ENCODE results near the gene GRAP.

The GRAP gene

GRCh38 chr17:19004421-19005136, 42.2 kb downstream of the GRAP start, which contains the start of gene FAM83G:
Gene FAM83G (minus strand): TSS chr17:19004764. CDS start chr17:19004041, 723 bp downstream.
- H3K9me3 ChIP-seq = no peaks in the 10 kb centered on the region
- H3K4me3 ChIP-seq (ENCODE audit: low read depth in 1 of 2, low read length in 1 of 2) = peak within 1 kb of the TSS; percentile 38 to 43
- H3K27me3 ChIP-seq = peaks cover 72% of the 10 kb centered on the region
- no peak for TF ChIP-seq CTCF (IDR thresholded peaks at IDR 0.05)
- H3K27ac ChIP-seq = no peak within 1 kb of the TSS
- no peaks in the 10 kb centered on the region for H3K36me3 ChIP-seq
- peaks cover 3 to 7% of the 10 kb centered on the region in 2 experiments for H3K4me1 ChIP-seq (ENCODE audit: control insufficient read depth in 1 of 2, insufficient read depth in 1 of 2, low read depth in 1 of 2, low read length in 1 of 2)

GRCh38 chr17:19003543-19004420, 43.0 kb downstream of the GRAP start:
- H3K27me3 ChIP-seq = peaks cover 72% of the 10 kb centered on the region
- H3K36me3 ChIP-seq = no peaks in the 10 kb centered on the region
- peak overlapping the region; percentile 38 to 43 for H3K4me3 ChIP-seq (ENCODE audit: low read depth in 1 of 2, low read length in 1 of 2)
- H3K27ac ChIP-seq = no peak overlapping the region
- H3K4me1 ChIP-seq (ENCODE audit: control insufficient read depth in 1 of 2, insufficient read depth in 1 of 2, low read depth in 1 of 2, low read length in 1 of 2) = peaks cover 3 to 7% of the 10 kb centered on the region in 2 experiments
- no peak for TF ChIP-seq CTCF (IDR thresholded peaks at IDR 0.05)
- H3K9me3 ChIP-seq = no peaks in the 10 kb centered on the region

- peaks cover 72% of the 10 kb centered on the region for H3K27me3 ChIP-seq
These were observed 43.8 kb downstream of the GRAP start for GRCh38 chr17:19002805-19003542.

GRCh38 chr17:19001907-19002590, 44.7 kb downstream of the GRAP start:
- Histone ChIP-seq H3K4me3 (ENCODE audit: low read depth in 1 of 2, low read length in 1 of 2) (no peak overlapping the region), H3K9me3 (no peaks in the 10 kb centered on the region)

More at GRCh38 chr17:19002805-19003542, 43.8 kb downstream of the GRAP start:
- Histone ChIP-seq H3K36me3 (no peaks in the 10 kb centered on the region), H3K4me1 (ENCODE audit: control insufficient read depth in 1 of 2, insufficient read depth in 1 of 2, low read depth in 1 of 2, low read length in 1 of 2) (peaks cover 3 to 7% of the 10 kb centered on the region in 2 experiments), H3K9me3 (no peaks in the 10 kb centered on the region), H3K4me3 (ENCODE audit: low read depth in 1 of 2, low read length in 1 of 2) (no peak overlapping the region), H3K27ac (no peak overlapping the region)
- no peak for TF ChIP-seq CTCF (IDR thresholded peaks at IDR 0.05)

More at GRCh38 chr17:19001907-19002590, 44.7 kb downstream of the GRAP start:
- peaks cover 67% of the 10 kb centered on the region for H3K27me3 ChIP-seq
- no peak for TF ChIP-seq CTCF (IDR thresholded peaks at IDR 0.05)
- no peaks in the 10 kb centered on the region for H3K36me3 ChIP-seq
- H3K27ac ChIP-seq = no peak overlapping the region
- peaks cover 3 to 7% of the 10 kb centered on the region in 2 experiments for H3K4me1 ChIP-seq (ENCODE audit: control insufficient read depth in 1 of 2, insufficient read depth in 1 of 2, low read depth in 1 of 2, low read length in 1 of 2)
